Esophagus squamous epithelium (tissue), 4 donors: Measurements from ENCODE around the gene TMCC1.

Experiments
- POLR2A ChIP-seq, 4 donors: fragments of 450-650 bp; IDR thresholded peaks; one replicate each; pipeline ENCODE4 v1.6.1; 2017; ENCODE audit warnings: antibody characterized with exemption in 4 of 4, mild to moderate bottlenecking in 4 of 4, moderate library complexity in 3 of 4
- TF ChIP-seq, protein P1 (sequence below), 6 experiments: fragments of 450-650 bp in 4 of 6; fragments of 200-600 bp in 2 of 6; sonication (generic) in 2 of 6; IDR thresholded peaks; one replicate each; pipeline ENCODE4 v1.5.1; 2016 to 2019; ENCODE audit warnings: antibody characterized with exemption in 6 of 6, mild to moderate bottlenecking in 4 of 6, moderate library complexity in 4 of 6

GRCh38 chr3:129859272-129859671 lies 34.2 kb downstream of the TMCC1 start:
- TF ChIP-seq, protein P1, sequence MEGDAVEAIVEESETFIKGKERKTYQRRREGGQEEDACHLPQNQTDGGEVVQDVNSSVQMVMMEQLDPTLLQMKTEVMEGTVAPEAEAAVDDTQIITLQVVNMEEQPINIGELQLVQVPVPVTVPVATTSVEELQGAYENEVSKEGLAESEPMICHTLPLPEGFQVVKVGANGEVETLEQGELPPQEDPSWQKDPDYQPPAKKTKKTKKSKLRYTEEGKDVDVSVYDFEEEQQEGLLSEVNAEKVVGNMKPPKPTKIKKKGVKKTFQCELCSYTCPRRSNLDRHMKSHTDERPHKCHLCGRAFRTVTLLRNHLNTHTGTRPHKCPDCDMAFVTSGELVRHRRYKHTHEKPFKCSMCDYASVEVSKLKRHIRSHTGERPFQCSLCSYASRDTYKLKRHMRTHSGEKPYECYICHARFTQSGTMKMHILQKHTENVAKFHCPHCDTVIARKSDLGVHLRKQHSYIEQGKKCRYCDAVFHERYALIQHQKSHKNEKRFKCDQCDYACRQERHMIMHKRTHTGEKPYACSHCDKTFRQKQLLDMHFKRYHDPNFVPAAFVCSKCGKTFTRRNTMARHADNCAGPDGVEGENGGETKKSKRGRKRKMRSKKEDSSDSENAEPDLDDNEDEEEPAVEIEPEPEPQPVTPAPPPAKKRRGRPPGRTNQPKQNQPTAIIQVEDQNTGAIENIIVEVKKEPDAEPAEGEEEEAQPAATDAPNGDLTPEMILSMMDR (IDR thresholded peaks at IDR 0.05): no peak
- no peak for TF ChIP-seq POLR2A (IDR thresholded peaks at IDR 0.05)
